ENCODE results near the gene DHRS7B. TPM values are rescaled to one million over a fixed set of nuclear protein-coding genes. Genes with fewer than 3 reads are reported as not detected.

Gene DHRS7B
- total and polyA plus RNA-seq, 2 of the 13 experiments (the other 11 are each of a cell fraction or from before 2014, with no cell fraction given): 20.0 to 35.8 TPM

DNA sequence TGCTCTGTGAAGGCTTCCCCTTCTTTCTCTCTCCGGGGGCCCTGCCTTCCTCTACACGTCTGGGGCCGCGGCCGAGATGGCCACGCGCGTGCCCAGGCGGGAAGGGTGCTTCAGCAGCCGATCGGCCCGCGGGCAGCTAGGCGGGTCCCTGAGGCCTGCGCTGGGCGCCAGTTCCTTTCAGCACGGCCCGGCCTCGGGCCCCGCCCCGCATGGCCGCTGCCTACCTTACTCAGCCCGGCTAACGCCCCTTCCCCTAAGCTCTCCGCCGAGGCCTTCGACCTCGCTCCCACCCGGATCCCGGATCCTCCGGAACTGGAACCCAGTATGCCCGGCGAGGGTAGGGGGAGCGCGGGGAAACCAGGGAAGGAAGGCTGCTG, 86.9 kb downstream of the DHRS7B start (continued):
- TF ChIP-seq NFRKB (IDR thresholded peaks at IDR 0.05) (no peak), ZNF224 (CRISPR knock-in tag; IDR thresholded peaks at IDR 0.05) (0 out of 2 replicates have a peak, but pooled peaks have one; percentile 20), ZNF615 (CRISPR knock-in tag; IDR thresholded peaks at IDR 0.05; ENCODE audit: borderline replicate concordance) (peak; percentile 91), TOE1 (CRISPR knock-in tag; IDR thresholded peaks at IDR 0.05) (0 out of 2 replicates have a peak, but pooled peaks have one; percentile 25), ZSCAN30 (CRISPR knock-in tag; IDR thresholded peaks at IDR 0.05) (0 out of 2 replicates have a peak, but pooled peaks have one; percentile 21), EED (CRISPR knock-in tag; IDR thresholded peaks at IDR 0.05) (0 out of 2 replicates have a peak, but pooled peaks have one; percentile 11), IKZF4 (CRISPR knock-in tag; IDR thresholded peaks at IDR 0.05; ENCODE audit: borderline replicate concordance, low read depth, not compliant biosample characterization) (peak; percentile 7), RXRA (CRISPR knock-in tag; IDR thresholded peaks at IDR 0.05) (0 out of 2 replicates have a peak, but pooled peaks have one; percentile 12), ZFYVE20 (CRISPR knock-in tag; IDR thresholded peaks at IDR 0.05; ENCODE audit: borderline replicate concordance, low read depth) (0 out of 2 replicates have a peak, but pooled peaks have one; percentile 33), ZNF547 (CRISPR knock-in tag; IDR thresholded peaks at IDR 0.05) (peak; percentile 44; the same call in 1 of the 2 replicates), ZNF296 (CRISPR knock-in tag; conservative IDR thresholded peaks at IDR 0.05) (0 out of 2 replicates have a peak, but pooled peaks have one; percentile 37), TBX2 (CRISPR knock-in tag; IDR thresholded peaks at IDR 0.05; ENCODE audit: borderline replicate concordance) (0 out of 2 replicates have a peak, but pooled peaks have one; percentile 42), ZNF329 (CRISPR knock-in tag; IDR thresholded peaks at IDR 0.05; ENCODE audit: low read depth) (no peak), HIVEP1 (CRISPR knock-in tag; IDR thresholded peaks at IDR 0.05) (peak; percentile 72; the same call in 1 of the 2 replicates), ZNF75D (CRISPR knock-in tag; IDR thresholded peaks at IDR 0.05; ENCODE audit: borderline replicate concordance) (peak; percentile 84; the same call in 1 of the 2 replicates), NAIF1 (CRISPR knock-in tag; IDR thresholded peaks at IDR 0.05; ENCODE audit: borderline replicate concordance) (peak; percentile 65; the same call in 1 of the 2 replicates), ZNF562 (CRISPR knock-in tag; IDR thresholded peaks at IDR 0.05; ENCODE audit: borderline replicate concordance) (no peak), ZNF737 (CRISPR knock-in tag; IDR thresholded peaks at IDR 0.05; ENCODE audit: borderline replicate concordance) (peak; percentile 55; the same call in 1 of the 2 replicates)
- TF ChIP-seq, protein P1, sequence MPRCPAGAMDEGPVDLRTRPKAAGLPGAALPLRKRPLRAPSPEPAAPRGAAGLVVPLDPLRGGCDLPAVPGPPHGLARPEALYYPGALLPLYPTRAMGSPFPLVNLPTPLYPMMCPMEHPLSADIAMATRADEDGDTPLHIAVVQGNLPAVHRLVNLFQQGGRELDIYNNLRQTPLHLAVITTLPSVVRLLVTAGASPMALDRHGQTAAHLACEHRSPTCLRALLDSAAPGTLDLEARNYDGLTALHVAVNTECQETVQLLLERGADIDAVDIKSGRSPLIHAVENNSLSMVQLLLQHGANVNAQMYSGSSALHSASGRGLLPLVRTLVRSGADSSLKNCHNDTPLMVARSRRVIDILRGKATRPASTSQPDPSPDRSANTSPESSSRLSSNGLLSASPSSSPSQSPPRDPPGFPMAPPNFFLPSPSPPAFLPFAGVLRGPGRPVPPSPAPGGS (CRISPR knock-in tag; IDR thresholded peaks at IDR 0.05): 0 out of 2 replicates have a peak, but pooled peaks have one; percentile 10
- TF ChIP-seq, protein P2, sequence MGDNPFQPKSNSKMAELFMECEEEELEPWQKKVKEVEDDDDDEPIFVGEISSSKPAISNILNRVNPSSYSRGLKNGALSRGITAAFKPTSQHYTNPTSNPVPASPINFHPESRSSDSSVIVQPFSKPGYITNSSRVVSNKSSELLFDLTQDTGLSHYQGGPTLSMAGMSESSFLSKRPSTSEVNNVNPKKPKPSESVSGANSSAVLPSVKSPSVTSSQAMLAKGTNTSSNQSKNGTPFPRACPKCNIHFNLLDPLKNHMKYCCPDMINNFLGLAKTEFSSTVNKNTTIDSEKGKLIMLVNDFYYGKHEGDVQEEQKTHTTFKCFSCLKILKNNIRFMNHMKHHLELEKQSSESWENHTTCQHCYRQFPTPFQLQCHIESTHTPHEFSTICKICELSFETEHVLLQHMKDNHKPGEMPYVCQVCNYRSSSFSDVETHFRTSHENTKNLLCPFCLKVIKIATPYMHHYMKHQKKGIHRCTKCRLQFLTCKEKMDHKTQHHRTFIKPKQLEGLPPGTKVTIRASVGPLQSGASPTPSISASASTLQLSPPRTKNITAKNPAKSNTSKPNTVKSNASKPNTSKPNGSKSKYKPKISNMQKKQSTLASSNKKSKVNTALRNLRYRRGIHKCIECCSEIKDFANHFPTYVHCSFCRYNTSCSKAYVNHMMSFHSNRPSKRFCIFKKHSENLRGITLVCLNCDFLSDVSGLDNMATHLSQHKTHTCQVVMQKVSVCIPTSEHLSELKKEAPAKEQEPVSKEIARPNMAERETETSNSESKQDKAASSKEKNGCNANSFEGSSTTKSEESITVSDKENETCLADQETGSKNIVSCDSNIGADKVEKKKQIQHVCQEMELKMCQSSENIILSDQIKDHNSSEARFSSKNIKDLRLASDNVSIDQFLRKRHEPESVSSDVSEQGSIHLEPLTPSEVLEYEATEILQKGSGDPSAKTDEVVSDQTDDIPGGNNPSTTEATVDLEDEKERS (CRISPR knock-in tag; IDR thresholded peaks at IDR 0.05): 0 out of 2 replicates have a peak, but pooled peaks have one; percentile 26
- TF ChIP-seq, protein P3, sequence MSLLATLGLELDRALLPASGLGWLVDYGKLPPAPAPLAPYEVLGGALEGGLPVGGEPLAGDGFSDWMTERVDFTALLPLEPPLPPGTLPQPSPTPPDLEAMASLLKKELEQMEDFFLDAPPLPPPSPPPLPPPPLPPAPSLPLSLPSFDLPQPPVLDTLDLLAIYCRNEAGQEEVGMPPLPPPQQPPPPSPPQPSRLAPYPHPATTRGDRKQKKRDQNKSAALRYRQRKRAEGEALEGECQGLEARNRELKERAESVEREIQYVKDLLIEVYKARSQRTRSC (CRISPR knock-in tag; IDR thresholded peaks at IDR 0.05; ENCODE audit: low read depth): 0 out of 2 replicates have a peak, but pooled peaks have one; percentile 37
